ENCODE measurements around the gene HAX1.
"Not testable (repeated sequence)": the region's sequence is repeated elsewhere in the genome, so short reads cannot be mapped to it uniquely, and the experiment has no call there.

HAX1 gene

GRCh38 chr1:154272217-154272998, at the start of gene HAX1:
Gene HAX1 (plus strand): TSS chr1:154272629. CDS start chr1:154272724, 95 bp downstream.
- peak; percentile 92 for FAIRE-seq

GRCh38 chr1:154222918-154223317, 49.5 kb upstream of the HAX1 start:
- FAIRE-seq: no peak

More at GRCh38 chr1:154272217-154272998, at the start of gene HAX1:
- DNase-seq (ENCODE audit: low spot score): peak; percentile 93

GRCh38 chr1:154223621-154224020, 48.8 kb upstream of the HAX1 start:
- DNase-seq (ENCODE audit: low spot score) (no peak), FAIRE-seq (no peak)

More at GRCh38 chr1:154222918-154223317, 49.5 kb upstream of the HAX1 start:
- DNase-seq (ENCODE audit: low spot score): no peak

GRCh38 chr1:154225370-154225769, 47.1 kb upstream of the HAX1 start:
- DNase-seq (ENCODE audit: low spot score) (no peak), FAIRE-seq (no peak)

- FAIRE-seq; DNase-seq (ENCODE audit: low spot score): not testable (repeated sequence)
Measured at GRCh38 chr1:154231112-154231511, 41.3 kb upstream of the HAX1 start.

- not testable (repeated sequence) for FAIRE-seq; DNase-seq (ENCODE audit: low spot score)
Measured at GRCh38 chr1:154233127-154233526, 39.3 kb upstream of the HAX1 start.

GRCh38 chr1:154236855-154237254, 35.6 kb upstream of the HAX1 start:
- FAIRE-seq (no peak), DNase-seq (ENCODE audit: low spot score) (no peak)

GRCh38 chr1:154237435-154237834, 35.0 kb upstream of the HAX1 start:
- DNase-seq (ENCODE audit: low spot score): no peak
- no peak for FAIRE-seq

GRCh38 chr1:154237880-154238506, 34.4 kb upstream of the HAX1 start:
- FAIRE-seq (no peak), DNase-seq (ENCODE audit: low spot score) (no peak)

- DNase-seq (ENCODE audit: low spot score): no peak
- FAIRE-seq: no peak
Measured at GRCh38 chr1:154239491-154239890, 32.9 kb upstream of the HAX1 start.

GRCh38 chr1:154240294-154240833, 32.1 kb upstream of the HAX1 start:
- FAIRE-seq: no peak
- DNase-seq (ENCODE audit: low spot score): no peak

- no peak for DNase-seq (ENCODE audit: low spot score)
- FAIRE-seq: no peak
Measured at GRCh38 chr1:154241703-154242351, 30.6 kb upstream of the HAX1 start.

GRCh38 chr1:154253671-154254070, 18.8 kb upstream of the HAX1 start:
- FAIRE-seq: no peak

GRCh38 chr1:154256686-154257085, 15.7 kb upstream of the HAX1 start:
- FAIRE-seq (no peak), DNase-seq (ENCODE audit: low spot score) (no peak)

More at GRCh38 chr1:154253671-154254070, 18.8 kb upstream of the HAX1 start:
- DNase-seq (ENCODE audit: low spot score): no peak

GRCh38 chr1:154258784-154259183, 13.6 kb upstream of the HAX1 start:
- FAIRE-seq (no peak), DNase-seq (ENCODE audit: low spot score) (no peak)

GRCh38 chr1:154260127-154260526, 12.3 kb upstream of the HAX1 start:
- FAIRE-seq (no peak), DNase-seq (ENCODE audit: low spot score) (no peak)

- DNase-seq (ENCODE audit: low spot score) (no peak), FAIRE-seq (no peak)
Measured at GRCh38 chr1:154263465-154264332, 8.7 kb upstream of the HAX1 start.

- FAIRE-seq (no peak), DNase-seq (ENCODE audit: low spot score) (no peak)
Measured at GRCh38 chr1:154264454-154264853, 8.0 kb upstream of the HAX1 start.

GRCh38 chr1:154265586-154265985, 6.8 kb upstream of the HAX1 start:
- FAIRE-seq (no peak), DNase-seq (ENCODE audit: low spot score) (no peak)

GRCh38 chr1:154270833-154271232, 1.6 kb upstream of the HAX1 start:
- FAIRE-seq (no peak), DNase-seq (ENCODE audit: low spot score) (no peak)

GRCh38 chr1:154272999-154273563, 652 bp downstream of the HAX1 start:
- FAIRE-seq: no peak
- DNase-seq (ENCODE audit: low spot score): no peak
